Measurements from ENCODE around the gene PTK6.

Gene PTK6

DNA sequence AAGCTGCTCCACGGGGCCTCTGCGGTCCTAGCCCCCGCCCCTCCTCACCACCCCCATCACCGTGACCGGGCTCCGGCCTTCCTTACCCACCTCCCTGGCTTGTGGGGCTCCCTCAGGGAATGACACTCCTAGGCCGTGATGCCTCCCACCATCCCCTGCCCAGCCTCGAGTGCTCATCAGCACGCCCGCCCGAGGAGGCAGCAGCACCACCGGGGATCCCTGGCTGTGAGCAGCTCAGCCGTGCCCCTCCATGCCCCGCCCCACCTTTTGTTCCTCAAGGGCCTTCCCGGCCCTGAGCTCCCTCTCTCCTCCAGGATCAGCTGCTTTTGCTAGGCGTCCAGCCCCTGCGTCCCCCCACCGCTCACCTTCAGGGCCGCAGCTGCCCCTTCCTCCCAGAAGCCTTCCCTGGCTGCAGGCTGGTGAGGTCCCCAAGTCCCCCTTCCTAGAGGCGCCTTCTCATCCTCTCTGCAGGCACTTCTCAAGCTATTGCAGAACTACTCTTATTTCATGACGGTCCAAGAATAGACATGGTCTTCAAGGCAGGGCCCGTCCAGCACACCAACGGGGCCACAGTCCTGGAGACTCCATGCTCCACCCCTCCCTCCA, 19.8 kb upstream of the PTK6 start:
- DNase-seq: no peak

DNA sequence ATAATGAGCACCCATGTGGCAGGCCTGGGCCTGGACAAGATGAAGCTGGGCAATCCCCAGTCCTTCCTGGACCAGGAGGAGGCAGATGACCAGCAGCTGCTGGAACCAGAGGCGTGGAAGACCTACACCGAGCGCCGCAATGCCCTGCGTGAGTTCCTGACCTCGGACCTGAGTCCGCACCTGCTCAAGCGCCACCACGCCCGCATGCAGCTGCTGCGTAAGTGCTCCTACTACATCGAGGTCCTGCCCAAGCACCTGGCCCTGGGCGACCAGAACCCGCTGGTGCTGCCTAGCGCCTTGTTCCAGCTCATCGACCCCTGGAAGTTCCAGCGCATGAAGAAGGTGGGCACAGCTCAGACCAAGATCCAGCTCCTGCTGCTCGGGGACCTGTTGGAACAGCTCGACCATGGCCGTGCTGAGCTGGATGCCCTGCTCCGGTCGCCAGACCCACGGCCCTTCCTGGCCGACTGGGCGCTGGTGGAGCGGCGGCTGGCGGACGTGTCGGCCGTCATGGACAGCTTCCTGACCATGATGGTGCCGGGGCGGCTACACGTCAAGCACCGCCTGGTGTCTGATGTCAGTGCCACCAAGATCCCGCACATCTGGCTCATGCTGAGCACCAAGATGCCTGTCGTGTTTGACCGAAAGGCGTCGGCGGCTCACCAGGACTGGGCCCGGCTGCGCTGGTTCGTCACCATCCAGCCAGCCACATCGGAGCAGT, 18.6 kb upstream of the PTK6 start:
- no peak for DNase-seq

DNA sequence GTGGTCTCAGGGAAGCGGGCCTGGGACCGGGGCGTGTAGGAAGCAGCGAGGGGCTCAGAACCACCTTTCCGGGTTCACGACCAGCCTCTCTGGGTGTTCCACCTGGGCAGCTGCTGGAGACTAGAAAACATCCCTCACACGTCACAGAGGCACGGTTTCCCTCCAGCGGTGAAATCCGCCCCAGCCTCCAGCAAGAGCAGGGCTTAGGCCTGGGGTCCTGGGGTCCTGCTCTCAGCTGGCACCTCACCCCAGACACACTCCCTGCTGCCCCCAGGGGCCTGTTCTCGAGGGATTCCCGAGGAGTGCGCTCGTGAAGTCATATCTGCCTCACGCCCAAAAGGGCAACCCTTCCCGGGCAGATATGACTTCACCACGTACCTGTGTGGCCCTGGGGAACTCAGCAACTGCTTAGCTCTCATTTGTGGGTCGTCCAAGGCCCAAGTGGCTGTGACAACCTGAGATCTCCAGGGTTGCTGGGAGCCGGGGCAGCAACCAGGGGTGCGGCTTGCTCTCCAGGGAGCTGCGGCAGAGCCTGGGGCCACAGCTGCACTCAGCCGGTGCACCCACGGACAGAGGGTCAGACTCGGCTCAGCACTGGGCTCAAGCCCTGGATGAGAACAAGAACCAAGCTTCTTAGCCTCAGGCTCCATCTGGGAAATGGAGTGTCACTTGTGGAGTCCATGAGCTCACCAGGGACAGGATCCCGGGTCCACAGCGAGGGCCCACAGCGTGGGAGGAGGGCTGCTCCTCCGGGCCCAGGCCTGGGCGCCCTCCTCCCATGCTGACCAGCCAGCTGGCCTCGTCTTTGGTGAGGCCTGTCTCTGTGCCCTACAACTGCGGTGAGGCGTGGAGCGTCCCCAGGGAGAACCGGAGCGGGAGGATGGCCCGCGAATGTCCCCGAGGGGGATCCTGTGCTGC, 17.4 kb upstream of the PTK6 start:
- DNase-seq: no peak

GRCh38 chr20:63553933-63554290, 16.7 kb upstream of the PTK6 start, which contains the start of gene FNDC11:
Gene FNDC11, plus strand, starts transcription at chr20:63554159. Its CDS starts 1,505 bp downstream, at chr20:63555664.
- DNase-seq: peak; percentile 59 to 64

DNA sequence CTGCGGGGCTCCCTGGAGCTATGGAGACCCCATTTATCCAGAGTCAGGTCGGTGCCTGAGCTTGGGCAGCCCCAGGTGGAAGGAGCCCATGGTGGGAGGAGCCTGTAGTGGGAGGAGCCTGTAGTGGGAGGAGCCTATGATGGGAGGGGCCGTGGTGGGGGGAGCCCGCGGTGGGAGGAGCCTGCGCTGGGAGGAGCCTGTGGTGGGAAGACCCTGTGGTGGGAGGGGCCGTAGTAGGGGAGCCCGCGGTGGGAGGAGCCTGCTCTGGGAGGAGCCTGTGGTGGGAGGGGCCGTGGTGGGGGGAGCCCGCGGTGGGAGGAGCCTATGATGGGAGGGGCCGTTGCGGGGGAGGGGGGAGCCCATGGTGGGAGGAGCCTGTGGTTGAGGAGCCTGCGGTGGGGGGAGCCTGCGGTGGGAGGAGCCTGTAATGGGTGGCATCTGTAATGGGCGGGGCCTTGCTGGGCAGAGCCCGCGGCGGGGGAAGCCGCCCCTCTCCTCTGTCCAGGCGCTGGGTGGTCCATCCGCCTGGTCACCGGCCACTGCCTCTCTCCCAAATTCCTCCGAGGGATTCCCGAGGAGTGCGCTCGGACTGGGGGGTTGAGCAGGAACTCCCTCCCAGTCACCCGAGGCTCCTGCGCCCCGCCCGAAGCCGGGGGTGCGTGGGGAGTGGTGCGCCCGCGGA, 16.2 kb upstream of the PTK6 start:
- DNase-seq: peak; percentile 89 to 92

DNA sequence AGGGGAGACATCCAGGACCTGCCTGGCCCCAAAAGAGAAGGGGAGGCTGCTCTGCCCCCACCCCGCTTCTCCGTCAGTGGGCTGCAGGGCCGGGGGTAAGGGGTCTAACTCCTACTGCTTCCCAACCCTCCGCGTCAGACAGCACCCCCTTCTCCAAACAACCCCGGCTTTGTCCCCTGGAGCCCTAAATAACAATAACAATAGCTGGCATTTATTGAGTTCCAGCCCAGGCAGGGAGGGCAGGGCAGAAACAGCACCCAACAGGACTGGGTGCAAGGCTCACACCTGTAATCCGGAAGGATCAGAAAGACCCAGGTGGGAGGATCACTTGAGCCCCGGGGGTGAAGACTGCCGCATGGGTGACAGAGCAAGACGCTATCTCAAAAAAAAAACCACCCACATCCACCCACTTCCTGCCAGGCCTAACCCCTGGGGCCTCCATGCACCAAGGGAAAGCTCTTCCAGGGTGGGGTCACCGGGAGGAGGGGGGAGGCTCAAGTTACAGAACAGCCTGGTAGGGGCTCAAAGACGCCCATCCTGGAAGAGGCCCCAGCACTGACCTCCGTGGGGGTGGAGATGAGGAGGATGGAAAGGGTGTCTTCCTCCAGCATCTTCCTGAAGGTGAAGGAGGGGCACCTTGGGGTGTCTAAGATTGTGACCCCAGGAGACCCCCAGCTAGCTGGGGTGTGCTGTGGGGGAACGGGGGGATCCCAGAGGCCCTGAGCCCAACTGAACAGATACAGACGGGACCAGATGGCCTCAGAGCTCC, 15.5 kb upstream of the PTK6 start:
- peak; percentile 54 to 64 for DNase-seq

- DNase-seq: no peak
These were observed 13.9 kb upstream of the PTK6 start for GRCh38 chr20:63551068-63551467.

GRCh38 chr20:63549679-63550282, 12.6 kb upstream of the PTK6 start:
- DNase-seq: no peak

GRCh38 chr20:63549019-63549418, 11.8 kb upstream of the PTK6 start:
- no peak for DNase-seq

GRCh38 chr20:63548542-63548941, 11.4 kb upstream of the PTK6 start:
- DNase-seq: no peak

DNA sequence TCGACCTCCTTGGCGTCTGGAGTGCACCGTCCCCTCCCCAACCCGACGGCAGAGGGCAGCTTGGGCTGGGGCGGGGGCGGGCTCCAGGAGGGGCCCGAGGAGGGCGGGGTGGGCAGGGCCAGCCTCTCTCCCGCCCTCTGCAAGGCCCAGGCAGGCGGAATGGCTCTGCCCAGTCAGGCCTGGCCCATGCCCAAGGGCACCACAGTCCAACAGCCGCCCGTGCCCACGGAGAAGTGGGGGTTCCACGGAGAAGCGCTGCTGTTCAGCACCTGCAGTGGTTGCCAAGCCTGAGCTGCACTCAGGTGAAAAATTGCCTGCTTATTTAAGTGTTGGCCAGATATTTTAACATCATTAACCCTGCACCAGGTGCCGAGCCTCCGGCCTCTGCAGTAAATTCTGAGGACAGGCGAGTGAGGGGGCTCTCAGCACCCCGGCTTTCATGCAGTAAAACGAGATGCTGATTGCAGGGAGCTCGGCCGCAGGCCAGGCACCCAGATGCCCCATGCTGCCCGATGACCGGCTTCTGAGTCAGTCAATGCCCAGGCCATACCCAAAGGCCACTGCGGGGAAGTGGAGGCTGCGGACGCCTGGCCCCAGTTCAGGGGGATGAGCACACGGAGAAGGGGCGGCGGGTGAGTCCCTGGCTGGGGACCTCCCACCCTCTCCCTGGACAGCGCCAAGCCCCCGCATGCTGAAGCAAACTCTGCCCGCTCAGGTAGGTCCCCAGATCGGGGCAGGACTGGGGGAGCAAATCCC, 10.7 kb upstream of the PTK6 start, which contains the start of gene SRMS:
SRMS (minus strand) TSS at position 25 of the 756 bp plus-strand sequence. CDS start 286 bp downstream, outside the sequence.
- no peak for DNase-seq

GRCh38 chr20:63546956-63547724, 10.0 kb upstream of the PTK6 start:
- no peak for DNase-seq

DNA sequence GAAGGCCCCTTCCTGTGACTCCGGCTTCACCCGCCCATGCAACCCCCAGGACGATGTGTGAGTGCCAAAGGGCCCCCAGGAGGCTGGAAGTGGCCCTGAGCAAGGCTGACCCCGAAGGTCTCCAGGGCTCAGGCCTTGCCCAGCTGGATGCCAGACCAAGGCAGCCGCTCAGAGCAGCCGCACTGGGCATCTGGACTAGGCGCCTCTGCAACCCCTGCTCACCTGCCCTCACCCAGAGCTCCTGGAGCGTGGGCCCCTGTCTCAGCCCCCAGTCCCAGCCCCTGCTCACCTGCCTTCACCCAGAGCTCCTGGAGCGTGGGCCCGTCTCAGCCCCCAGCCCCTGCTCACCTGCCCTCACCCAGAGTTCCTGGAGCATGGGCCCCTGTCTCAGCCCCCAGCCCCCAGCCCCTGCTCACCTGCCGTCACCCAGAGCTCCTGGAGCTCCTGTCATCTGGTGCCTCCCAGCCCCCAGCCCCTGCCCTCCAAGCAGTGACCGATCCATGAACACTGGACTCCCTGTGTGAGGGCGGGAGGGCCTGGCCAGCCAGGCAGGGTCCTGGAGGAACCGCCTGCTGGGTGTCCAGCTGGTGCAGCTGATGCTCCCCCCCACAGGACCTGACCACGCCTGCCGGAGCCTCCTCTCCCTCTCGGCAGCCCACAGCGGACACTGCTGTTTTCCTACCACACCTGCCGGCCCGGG, 9.2 kb upstream of the PTK6 start:
- no peak for DNase-seq

DNA sequence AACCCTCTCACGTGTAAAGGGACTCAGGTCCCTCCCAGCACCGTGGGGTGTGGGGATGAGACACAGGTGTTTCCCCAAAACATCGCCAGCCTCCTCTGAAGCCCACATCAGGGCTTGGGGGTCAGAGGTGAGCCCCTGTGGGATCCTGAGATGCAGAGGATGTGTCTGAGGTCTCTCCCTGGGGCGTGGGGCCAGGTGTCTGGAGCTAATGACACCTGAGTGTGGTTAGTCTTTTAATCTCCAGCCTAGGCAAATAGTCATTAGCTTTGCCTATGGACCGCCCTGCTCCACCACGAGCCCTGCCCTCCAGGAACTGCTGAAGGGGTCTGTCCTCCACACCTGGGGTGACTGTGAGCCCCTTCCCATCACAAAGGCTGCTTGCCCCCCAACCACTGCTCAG, 8.6 kb upstream of the PTK6 start:
- DNase-seq: no peak

DNA sequence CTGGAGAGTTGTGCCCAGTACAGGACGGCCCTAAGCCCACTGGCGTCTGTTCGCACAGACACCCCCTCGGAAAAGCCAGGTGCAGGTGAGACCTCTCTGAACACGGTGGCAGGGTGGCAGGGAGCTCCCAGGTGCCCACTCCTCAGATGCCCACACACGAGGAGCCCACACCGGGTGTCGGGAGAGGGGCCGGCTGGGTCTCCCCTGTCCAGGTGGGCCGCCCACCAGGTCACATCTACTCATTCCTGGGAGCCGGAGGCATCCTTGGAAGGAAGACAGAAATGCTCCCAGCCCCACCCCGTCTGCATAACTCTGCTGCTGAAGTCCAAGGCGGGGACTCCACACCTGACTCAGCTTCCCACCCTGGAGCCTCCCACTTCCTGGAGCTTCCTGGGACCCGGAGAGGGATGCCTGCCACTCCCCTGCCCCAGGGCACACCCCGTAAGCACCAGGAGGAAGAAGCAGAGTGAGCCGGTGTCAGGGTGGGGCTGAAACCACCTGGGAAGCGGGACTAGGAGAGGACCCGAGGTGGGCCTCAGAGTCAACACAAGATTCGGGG, 7.9 kb upstream of the PTK6 start:
- no peak for DNase-seq

- no peak for DNase-seq
These were observed 7.2 kb upstream of the PTK6 start for GRCh38 chr20:63544241-63544957.

DNA sequence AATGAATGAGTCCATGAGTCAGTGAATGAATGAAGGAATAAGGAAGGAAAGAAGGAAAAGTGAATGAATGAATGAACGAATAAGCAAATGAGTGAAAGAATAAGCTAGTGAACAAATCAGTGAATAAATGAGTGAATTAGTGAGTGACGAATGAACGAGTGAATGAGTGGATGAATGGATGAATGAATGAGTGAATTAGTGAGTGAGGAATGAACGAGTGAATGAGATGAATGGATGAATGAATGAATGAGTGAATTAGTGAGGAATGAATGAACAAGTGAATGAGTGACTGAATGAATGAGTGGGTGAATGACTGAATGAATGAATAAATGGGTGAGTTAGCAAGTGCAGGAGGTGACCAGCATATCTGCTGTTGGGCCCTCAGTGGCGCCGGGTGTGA, 6.6 kb upstream of the PTK6 start:
- no peak for DNase-seq

DNA sequence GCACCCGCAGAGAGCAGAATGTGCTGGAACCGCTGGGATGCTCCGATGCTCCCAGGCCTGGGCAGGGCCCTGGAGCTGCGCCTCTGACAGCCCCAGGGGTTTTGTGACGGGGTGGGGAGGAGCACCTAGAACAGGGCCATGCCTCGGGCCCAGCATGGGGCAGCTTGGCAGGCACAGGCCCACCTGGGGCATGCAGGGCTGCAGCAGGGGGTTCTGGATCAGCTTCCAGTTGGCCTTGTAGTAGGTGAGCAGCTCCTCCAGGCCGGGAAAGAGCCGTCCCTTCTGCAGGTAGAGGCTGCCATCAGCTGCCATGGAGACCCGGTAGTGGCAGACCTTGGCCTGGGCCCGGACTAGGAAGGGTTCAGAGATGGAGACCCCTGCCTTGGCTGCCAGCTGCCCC, 6.0 kb upstream of the PTK6 start:
- DNase-seq: no peak

All from activated CD4-positive, alpha-beta T cell treated with anti-CD3 and anti-CD28 coated beads for 4 hours (primary cell).